GM10248 (cell line): ENCODE data around the gene SMAD5.

Experiments used
- CTCF ChIA-PET: fragments of 300-600 bp; sonication (Branson Sonifier 250); formaldehyde crosslinking; extraction: SDS; loops from one replicate; lab custom pipeline; 2021; ENCODE audit warnings: antibody characterized with exemption; lab: Yijun Ruan, JAX
- POLR2A ChIA-PET: fragments of 350-650 bp; sonication (Branson Sonifier 250); formaldehyde crosslinking; extraction: SDS; loops from one replicate; lab custom pipeline; 2020; ENCODE audit warnings: antibody characterized with exemption; lab: Yijun Ruan, JAX
- DNase-seq: peaks from one replicate; pipeline ENCODE4 v3.0.0; 2012; ENCODE audit errors: extremely low spot score
- CTCF ChIP-seq: IDR thresholded peaks from 2 replicates; pipeline ENCODE4 v1.5.1; 2012; ENCODE audit warnings: mild to moderate bottlenecking, low read depth; ENCODE audit errors: extremely low read depth, missing control alignments, control extremely low read depth

The SMAD5 gene

GRCh38 chr5:136132557-136133221 lies at the start of gene SMAD5:
Gene SMAD5, plus strand, starts transcription at chr5:136132845. Its CDS starts 20,916 bp downstream, at chr5:136153761.
- ChIA-PET POLR2A (no interaction called here), CTCF (interaction anchor here (0.9 to 1.7 kb wide), 7 partner anchors 9 to 79 kb away, joined by 3 to 5 read pairs (median 4); no protein-coding TSS in a partner anchor)
- TF ChIP-seq CTCF: no peak
- DNase-seq: peak; percentile 99

DNA sequence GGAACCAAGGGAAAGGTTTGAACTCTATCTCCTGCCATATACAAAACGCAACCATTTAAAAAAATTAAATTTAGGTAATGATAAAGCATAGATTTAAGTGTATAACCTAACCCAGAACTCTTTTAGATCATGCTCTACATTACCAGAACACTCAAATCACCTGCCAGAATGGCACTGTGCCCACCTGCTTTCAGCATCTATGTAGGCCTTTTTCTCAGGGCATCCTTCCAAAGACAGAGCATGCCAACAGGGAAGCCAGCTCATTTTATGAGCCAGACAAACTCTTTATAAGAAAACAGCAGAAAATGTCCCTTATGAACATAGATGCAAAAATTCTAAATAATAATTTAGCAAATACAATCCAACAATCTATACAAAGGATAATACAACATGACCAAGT lies 47.9 kb upstream of the SMAD5 start:
- DNase-seq: no peak
- TF ChIP-seq CTCF: no peak
- CTCF ChIA-PET: interaction anchor here (0.7 to 1.5 kb wide), 2 partner anchors 10 to 12 kb away, joined by 3 to 4 read pairs; no protein-coding TSS in a partner anchor
- POLR2A ChIA-PET: no interaction called here

DNA sequence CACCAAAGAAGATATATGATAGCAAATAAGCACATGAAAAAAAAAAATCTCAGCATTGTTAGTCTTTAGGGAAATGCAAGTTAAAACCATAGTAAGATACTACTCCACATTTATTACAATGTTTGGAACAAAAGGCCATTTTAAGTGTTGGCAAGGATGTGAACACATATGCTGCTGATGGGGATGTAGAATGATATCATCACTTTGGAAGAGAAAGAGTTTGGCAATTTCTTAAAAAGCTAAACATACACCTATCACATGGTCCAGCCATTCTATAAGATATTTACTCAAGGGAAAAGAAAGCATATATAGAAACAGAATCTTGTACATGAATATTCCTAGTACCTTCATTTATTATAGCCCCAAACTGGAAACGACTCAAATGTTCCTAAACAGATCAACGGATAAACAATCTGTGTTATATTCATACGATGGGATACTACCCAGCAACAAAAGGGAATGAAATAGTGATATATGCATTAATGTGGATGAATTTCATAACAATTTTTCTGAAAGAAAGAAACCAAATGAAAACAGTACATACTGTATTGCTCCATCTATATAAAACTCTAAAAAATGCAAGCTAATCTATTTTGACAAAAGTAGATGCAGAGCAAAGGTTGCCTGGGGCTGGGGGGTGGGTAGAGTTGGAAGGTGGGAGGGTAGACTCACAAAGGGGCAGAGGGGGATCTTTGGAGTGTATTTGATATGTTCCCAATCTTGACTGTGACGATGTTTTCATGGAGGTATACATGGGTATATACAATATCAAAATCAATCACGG lies 45.7 kb upstream of the SMAD5 start:
- ChIA-PET CTCF (interaction anchor here (1.2 to 1.4 kb wide), 2 partner anchors 25 to 49 kb away, joined by 3 read pairs; no protein-coding TSS in a partner anchor), POLR2A (no interaction called here)
- no peak for TF ChIP-seq CTCF
- no peak for DNase-seq

DNA sequence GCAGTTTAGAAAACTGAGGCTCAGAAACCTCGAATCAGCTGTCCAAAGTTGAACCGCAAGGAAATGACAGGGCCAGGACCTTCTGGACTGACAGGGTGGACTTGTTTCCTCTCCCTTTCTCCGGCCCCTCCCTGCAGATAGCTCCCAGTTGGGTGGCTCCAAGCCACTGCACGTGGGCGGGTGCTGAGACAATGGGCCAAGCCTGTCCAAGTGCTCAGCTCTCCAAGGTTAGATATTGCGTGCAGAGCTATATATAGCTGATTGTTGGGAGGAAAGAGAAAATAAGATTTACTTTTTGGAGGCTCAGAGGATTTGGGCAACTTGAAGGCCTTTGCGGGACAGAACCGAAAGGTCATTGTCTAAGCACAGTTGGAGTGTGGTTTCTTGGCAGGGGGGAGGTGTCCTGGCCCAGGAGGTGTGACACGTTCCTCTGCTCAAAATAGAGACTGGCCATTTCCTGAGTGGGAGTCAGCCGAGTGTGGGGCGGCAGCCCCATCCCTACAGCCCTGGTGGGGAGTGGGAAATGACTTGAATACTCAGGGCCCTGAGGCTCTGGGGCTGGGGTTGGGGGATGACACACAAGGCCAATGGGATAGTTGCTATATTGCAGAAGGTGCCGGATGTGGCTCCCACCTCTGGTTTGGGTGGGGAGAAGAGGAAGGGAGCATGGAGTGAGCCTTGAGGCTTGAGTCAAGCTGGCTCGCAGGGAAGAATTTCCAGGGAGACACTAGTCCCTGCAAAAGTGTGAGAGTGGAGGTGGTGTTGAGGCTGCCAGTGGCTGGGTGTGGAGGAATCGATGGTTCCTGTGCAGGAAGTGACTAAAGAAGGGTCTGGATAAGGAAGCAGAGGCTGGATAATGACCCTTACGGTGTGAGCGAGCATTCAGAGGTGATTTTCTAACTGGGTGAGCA lies 44.4 kb upstream of the SMAD5 start:
- POLR2A ChIA-PET: no interaction called here
- no peak for TF ChIP-seq CTCF
- CTCF ChIA-PET: interaction anchor here (1.2 to 1.4 kb wide), 2 partner anchors 24 to 48 kb away, joined by 3 read pairs; no protein-coding TSS in a partner anchor
- DNase-seq: no peak

GRCh38 chr5:136089791-136090190 lies 42.9 kb upstream of the SMAD5 start:
- CTCF ChIA-PET: no interaction called here
- no peak for TF ChIP-seq CTCF
- DNase-seq: no peak
- POLR2A ChIA-PET: no interaction called here

DNA sequence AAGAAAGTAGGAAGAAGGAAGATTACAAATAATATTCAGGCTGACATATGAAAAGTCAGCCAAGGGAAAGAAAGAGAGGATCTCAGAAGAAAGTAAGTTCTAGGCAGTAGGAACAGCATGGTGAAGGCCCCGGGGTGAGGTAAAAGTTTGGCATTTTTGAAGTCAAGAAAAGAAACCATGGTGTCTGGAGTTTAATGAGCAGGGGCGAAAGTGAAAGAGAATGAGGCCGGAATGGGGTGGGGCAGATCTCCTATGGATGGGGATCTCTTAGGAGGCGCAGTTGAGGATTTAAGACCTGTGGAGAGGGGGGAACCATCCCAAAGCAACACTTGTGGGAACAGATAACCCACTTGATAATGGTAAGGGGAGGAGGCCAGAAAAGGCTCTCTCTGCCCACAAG lies 42.3 kb upstream of the SMAD5 start:
- CTCF ChIA-PET: no interaction called here
- DNase-seq: no peak
- no peak for TF ChIP-seq CTCF
- POLR2A ChIA-PET: no interaction called here
